HCT116 (cell line): ENCODE data around the gene ICA1L. TPM values are rescaled to one million over a fixed set of nuclear protein-coding genes. Genes with fewer than 3 reads are reported as not detected.

ENCODE experiments used
- ATAC-seq: fragments of 200-7000 bp; cut with Tn5 transposase; 2 replicates; pipeline ENCODE4 v1.9.1; 2020; ENCODE audit warnings: mild to moderate bottlenecking, moderate library complexity
- BruUV-seq: library from RNA; stranded (reverse); fragments of 400-500 nt; replicated peaks from 2 replicates; lab custom pipeline; 2021; lab: Mats Ljungman, UMichigan
- CTCF ChIA-PET: fragments of 300-600 bp; sonication (Branson Sonifier 250); formaldehyde crosslinking; loops from one replicate; lab custom pipeline; 2021; ENCODE audit warnings: antibody characterized with exemption; lab: Charles Lee
- POLR2A ChIA-PET: fragments of 300-600, 350-600 bp; sonication (Branson Sonifier 250); formaldehyde crosslinking; loops from one replicate; lab custom pipeline; 2021; ENCODE audit warnings: antibody characterized with exemption; lab: Charles Lee
- RAD21 ChIA-PET, 2 experiments: fragments of 300-600 bp; sonication (Branson Sonifier 250); formaldehyde crosslinking; loops; one replicate each; lab custom pipeline; 2023; ENCODE audit warnings: low total read pairs in 2 of 2; ENCODE audit not compliant: uncharacterized antibody in 2 of 2, unreplicated experiment in 2 of 2, low non-redundant PET in 1 of 2; lab: Charles Lee
- DNase-seq: peaks from one replicate; pipeline ENCODE4 v3.0.0-alpha.2; 2010; ENCODE audit warnings: low read depth, low spot score
- H2AFZ ChIP-seq: fragments of 200-600 bp; shearing (Covaris generic), sonication (generic); 2 replicates; pipeline ENCODE4 v1.6.1; 2017; ENCODE audit warnings: low read depth, mixed run types, mixed read lengths, antibody characterized with exemption, low read length; ENCODE audit not compliant: poor library complexity, severe bottlenecking
- H3K27ac ChIP-seq: 2 replicates; pipeline ENCODE4 v1.5.1; 2012; ENCODE audit warnings: low read depth, low read length
- H3K27me3 ChIP-seq: fragments of 200-600 bp; sonication (generic); 2 replicates; pipeline ENCODE4 v1.6.1; 2016; ENCODE audit warnings: mixed run types, low read length, mixed read lengths; ENCODE audit not compliant: insufficient read depth
- H3K36me3 ChIP-seq, 2 experiments: fragments of 200-500 bp in 1 of 2; fragments of 200-600 bp in 1 of 2; sonication (Bioruptor generic) in 1 of 2; sonication (generic) in 1 of 2; 2 replicates each; pipeline versions ENCODE4 v1.5.1 to v1.6.1; 2014 to 2016; ENCODE audit warnings: low read length in 2 of 2, inconsistent platforms in 1 of 2, mixed read lengths in 1 of 2, mixed run types in 1 of 2; ENCODE audit not compliant: insufficient read depth in 2 of 2, control insufficient read depth in 1 of 2
- H3K4me1 ChIP-seq, 2 experiments: fragments of 200-600 bp in 1 of 2; sonication (generic) in 1 of 2; 2 replicates each; pipeline versions ENCODE4 v1.5.1 to v1.6.1; 2012 to 2017; ENCODE audit warnings: low read length in 2 of 2, inconsistent platforms in 1 of 2, mild to moderate bottlenecking in 1 of 2, mixed read lengths in 1 of 2, mixed run types in 1 of 2, moderate library complexity in 1 of 2; ENCODE audit not compliant: insufficient read depth in 2 of 2, control insufficient read depth in 1 of 2
- H3K4me2 ChIP-seq: fragments of 200-600 bp; sonication (generic); 2 replicates; pipeline ENCODE4 v1.6.1; 2017; ENCODE audit warnings: mixed run types, low read length, mixed read lengths
- H3K4me3 ChIP-seq, 2 experiments: fragments of 200-600 bp in 1 of 2; sonication (generic) in 1 of 2; replicated peaks in 1 of 2; 2 replicates each; pipeline ENCODE4 v1.5.1; 2011 to 2016; ENCODE audit warnings: low read length in 2 of 2, control low read depth in 1 of 2, low read depth in 1 of 2, mild to moderate bottlenecking in 1 of 2, mixed read lengths in 1 of 2, mixed run types in 1 of 2
- H3K79me2 ChIP-seq: fragments of 200-600 bp; sonication (generic); 2 replicates; pipeline ENCODE4 v1.6.1; 2017; ENCODE audit warnings: mild to moderate bottlenecking, mixed run types, low read length, moderate library complexity, mixed read lengths; ENCODE audit not compliant: insufficient read depth
- H3K9ac ChIP-seq: fragments of 200-600 bp; sonication (generic); 2 replicates; pipeline ENCODE4 v1.6.1; 2016; ENCODE audit warnings: low read length, mixed read lengths
- H3K9me2 ChIP-seq: fragments of 200-600 bp; sonication (generic), shearing (Covaris generic); 2 replicates; pipeline ENCODE4 v1.6.1; 2017; ENCODE audit warnings: mixed run types, mild to moderate bottlenecking, moderate library complexity; ENCODE audit not compliant: insufficient read depth
- H3K9me3 ChIP-seq, 2 experiments: fragments of 200-500 bp in 1 of 2; fragments of 200-600 bp in 1 of 2; sonication (Bioruptor generic) in 1 of 2; sonication (generic) in 1 of 2; 2 replicates each; pipeline ENCODE4 v1.6.1; 2014 to 2017; ENCODE audit warnings: low read length in 2 of 2, mixed read lengths in 2 of 2, inconsistent platforms in 1 of 2, low read depth in 1 of 2, mild to moderate bottlenecking in 1 of 2, mixed run types in 1 of 2, moderate library complexity in 1 of 2; ENCODE audit not compliant: control insufficient read depth in 1 of 2, insufficient read depth in 1 of 2
- H4K20me1 ChIP-seq: fragments of 200-600 bp; sonication (generic), shearing (Covaris generic); 2 replicates; pipeline ENCODE4 v1.6.1; 2017; ENCODE audit warnings: mixed run types, mild to moderate bottlenecking, moderate library complexity; ENCODE audit not compliant: insufficient read depth
- ATF3 ChIP-seq: IDR thresholded peaks from 2 replicates; pipeline ENCODE4 v1.6.1; 2012
- CBX3 ChIP-seq: IDR thresholded peaks from 2 replicates; pipeline ENCODE4 v1.6.1; 2012; ENCODE audit warnings: low read depth
- CEBPB ChIP-seq: IDR thresholded peaks from 2 replicates; pipeline ENCODE4 v1.6.1; 2012; ENCODE audit warnings: low read depth
- EZH2 ChIP-seq: fragments of 200-600 bp; sonication (generic); IDR thresholded peaks from 2 replicates; pipeline ENCODE4 v1.6.1; 2017; ENCODE audit warnings: antibody characterized with exemption, mixed run types
- JUND ChIP-seq: IDR thresholded peaks from 2 replicates; pipeline ENCODE4 v1.6.1; 2012
- MAX ChIP-seq: IDR thresholded peaks from 2 replicates; pipeline ENCODE4 v1.6.1; 2012
- POLR2A ChIP-seq: IDR thresholded peaks from 2 replicates; pipeline ENCODE4 v1.7.0; 2011; ENCODE audit warnings: borderline replicate concordance; ENCODE audit not compliant: insufficient read depth, insufficient read length; ENCODE audit errors: extremely low read depth
- POLR2AphosphoS5 ChIP-seq: IDR thresholded peaks from 2 replicates; pipeline ENCODE4 v1.6.1; 2011; ENCODE audit warnings: mild to moderate bottlenecking, low read depth, low read length, moderate library complexity
- RAD21 ChIP-seq: IDR thresholded peaks from 2 replicates; pipeline ENCODE4 v1.6.1; 2012; ENCODE audit warnings: low read depth, mild to moderate bottlenecking
- REST ChIP-seq: IDR thresholded peaks from 2 replicates; pipeline ENCODE4 v1.6.1; 2012; ENCODE audit warnings: low read depth
- SIN3A ChIP-seq: IDR thresholded peaks from 2 replicates; pipeline ENCODE4 v1.6.1; 2012; ENCODE audit warnings: low read depth
- SP1 ChIP-seq: IDR thresholded peaks from 2 replicates; pipeline ENCODE4 v1.6.1; 2012; ENCODE audit warnings: low read depth
- SRF ChIP-seq: IDR thresholded peaks from 2 replicates; pipeline ENCODE4 v1.6.1; 2012; ENCODE audit warnings: low read depth
- TCF7L2 ChIP-seq: IDR thresholded peaks from 2 replicates; pipeline ENCODE4 v1.7.0; 2011; ENCODE audit warnings: borderline replicate concordance, inconsistent platforms; ENCODE audit not compliant: insufficient read depth, insufficient read length; ENCODE audit errors: extremely low read depth
- YY1 ChIP-seq: IDR thresholded peaks from 2 replicates; pipeline ENCODE4 v1.6.1; 2011; ENCODE audit warnings: low read length, low read depth, moderate library complexity, mild to moderate bottlenecking; ENCODE audit not compliant: insufficient replicate concordance; ENCODE audit errors: extremely low read depth
- ZFX ChIP-seq: fragments of 450-650 bp; IDR thresholded peaks from 2 replicates; pipeline ENCODE4 v1.6.1; 2017
- ZNF274 ChIP-seq: fragments of 200-500 bp; sonication (Bioruptor generic); IDR thresholded peaks from 2 replicates; pipeline ENCODE4 v1.6.1; 2014; ENCODE audit warnings: mild to moderate bottlenecking, low read depth, low read length, inconsistent platforms
- intact Hi-C: fragments of 100-400 bp; cut with micrococcal nuclease; formaldehyde crosslinking; loops from 2 replicates; pipeline ENCODE4 v1.10.0; 2022
- total RNA-seq: library from RNA; stranded (reverse); gene quantifications from one replicate; pipeline ENCODE4 v1.2.1, GENCODE V29; 2021; ENCODE audit not compliant: unreplicated experiment

ICA1L gene
- total RNA-seq, 1 experiment from 2014 or later: 2.5 TPM

- BruUV-seq: no TSS peak
- ChIA-PET POLR2A (no interaction called here), CTCF (no interaction called here), RAD21 (no interaction called here)
- no peak for TF ChIP-seq RAD21
- TF ChIP-seq ZFX: no peak
- no peak for TF ChIP-seq CEBPB
- no peak for TF ChIP-seq SRF
- no peak for TF ChIP-seq SP1
- no peak for TF ChIP-seq POLR2AphosphoS5
- TF ChIP-seq JUND: no peak
- TF ChIP-seq ZNF274: no peak
- TF ChIP-seq MAX: no peak
- no peak for TF ChIP-seq CBX3
- no peak for TF ChIP-seq POLR2A
- TF ChIP-seq TCF7L2: no peak
- no peak for TF ChIP-seq ATF3
- TF ChIP-seq EZH2: no peak
- no peak overlapping the region for H3K27ac ChIP-seq
- H3K36me3 ChIP-seq: no peaks in the 10 kb centered on the region
- H4K20me1 ChIP-seq: no peaks in the 10 kb centered on the region
- H2AFZ ChIP-seq: no peak overlapping the region
- no peak for DNase-seq
- intact Hi-C loops: no loop called here
- no peak overlapping the region for H3K4me3 ChIP-seq
- ATAC-seq: no peak
- no peaks in the 10 kb centered on the region for H3K4me1 ChIP-seq
- H3K27me3 ChIP-seq: no peaks in the 10 kb centered on the region
- H3K9me2 ChIP-seq: no peaks in the 10 kb centered on the region
- no peaks in the 10 kb centered on the region for H3K79me2 ChIP-seq
- H3K9ac ChIP-seq: no peak overlapping the region
- no peaks in the 10 kb centered on the region for H3K9me3 ChIP-seq
- H3K4me2 ChIP-seq: no peak overlapping the region
These were observed 102.4 kb downstream of the ICA1L start for GRCh38 chr2:202769201-202769600.

GRCh38 chr2:202768273-202768672, 103.3 kb downstream of the ICA1L start:
- intact Hi-C loops: no loop called here
- no peak overlapping the region for H3K9ac ChIP-seq
- no peak for DNase-seq
- ATAC-seq: no peak
- CTCF ChIA-PET: no interaction called here
- no peak overlapping the region for H3K4me2 ChIP-seq
- H3K4me1 ChIP-seq: no peaks in the 10 kb centered on the region
- RAD21 ChIA-PET: no interaction called here
- no peak overlapping the region for H2AFZ ChIP-seq
- H3K36me3 ChIP-seq: no peaks in the 10 kb centered on the region
- H3K4me3 ChIP-seq: no peak overlapping the region
- H3K27me3 ChIP-seq: no peaks in the 10 kb centered on the region
- POLR2A ChIA-PET: no interaction called here
- no peaks in the 10 kb centered on the region for H3K9me3 ChIP-seq
- no peaks in the 10 kb centered on the region for H3K79me2 ChIP-seq
- no peak overlapping the region for H3K27ac ChIP-seq
- no peaks in the 10 kb centered on the region for H3K9me2 ChIP-seq
- no peaks in the 10 kb centered on the region for H4K20me1 ChIP-seq
- BruUV-seq: no TSS peak
- no peak for TF ChIP-seq REST
- TF ChIP-seq YY1: no peak
- TF ChIP-seq SIN3A: no peak
- no peak for TF ChIP-seq ZNF274
- no peak for TF ChIP-seq SP1
- no peak for TF ChIP-seq MAX
- TF ChIP-seq POLR2AphosphoS5: no peak
- no peak for TF ChIP-seq CEBPB
- TF ChIP-seq JUND: no peak
